OCI-LY7 (cell line): ENCODE data around the gene SCAMP5.

Experiments
- CTCF ChIP-seq: fragments of 200-600 bp; sonication (generic); conservative IDR thresholded peaks from 2 replicates; pipeline ENCODE4 v1.5.1; 2014; ENCODE audit warnings: mild to moderate bottlenecking, antibody characterized with exemption, low read length, moderate library complexity, mixed read lengths
- EZH2phosphoT487 ChIP-seq: fragments of 200-600 bp; sonication (generic); IDR thresholded peaks from 2 replicates; pipeline ENCODE4 v1.6.1; 2018; ENCODE audit warnings: low read depth, borderline replicate concordance, mild to moderate bottlenecking, mixed run types, antibody characterized with exemption, low read length, moderate library complexity, mixed read lengths

- no peak for TF ChIP-seq CTCF
- no peak for TF ChIP-seq EZH2phosphoT487
These were observed 35.1 kb upstream of the SCAMP5 start for GRCh38 chr15:74960286-74960685.
